ENCODE data around the gene ARID1B.

The ARID1B gene

GRCh38 chr6:157203312-157203744, 426.1 kb downstream of the ARID1B start (continued):
- no peak for TF ChIP-seq ZNF121 (tag by site-specific recombination; IDR thresholded peaks at IDR 0.05)
- TF ChIP-seq ZBTB17 (tag by site-specific recombination; IDR thresholded peaks at IDR 0.05) = no peak
- TF ChIP-seq GLIS1 (tag by site-specific recombination; IDR thresholded peaks at IDR 0.05) = no peak
- no peak for TF ChIP-seq KLF17 (tag by site-specific recombination; IDR thresholded peaks at IDR 0.05)
- TF ChIP-seq KLF9 (tag by site-specific recombination; IDR thresholded peaks at IDR 0.05; ENCODE audit: low read depth) = no peak

- ChIA-PET CTCF (interaction anchor here (1.0 kb wide), 1 partner anchor 19 kb away, joined by 3 read pairs; no protein-coding TSS in a partner anchor), POLR2A (no interaction called here)
- Histone ChIP-seq H3K36me3 (ENCODE audit: control insufficient read depth in 2 of 2, insufficient read depth in 1 of 2, low read length in 2 of 2) (peaks cover 0 to 63% of the 10 kb centered on the region in 2 experiments; a peak in 2 of 3 replicates), H3K4me3 (ENCODE audit: low read depth, low read length) (no peak overlapping the region), H3K4me1 (ENCODE audit: control insufficient read depth, insufficient read depth, low read length) (peaks cover 5% of the 10 kb centered on the region; the same call in 1 of the 2 replicates), H3K9me3 (ENCODE audit: control insufficient read depth, insufficient read depth, low read depth, low read length) (no peaks in the 10 kb centered on the region), H3K27ac (ENCODE audit: extremely low read depth, low read depth, low read length) (no peak overlapping the region)
- TF ChIP-seq ZNF704 (tag by site-specific recombination; IDR thresholded peaks at IDR 0.05) (no peak), ZNF302 (tag by site-specific recombination; IDR thresholded peaks at IDR 0.05; ENCODE audit: low read depth) (no peak), ZBTB7A (tag by site-specific recombination; IDR thresholded peaks at IDR 0.05; ENCODE audit: low read depth) (no peak), ZNF362 (tag by site-specific recombination; IDR thresholded peaks at IDR 0.05) (no peak), ZNF692 (tag by site-specific recombination; IDR thresholded peaks at IDR 0.05) (no peak), TRIM28 (IDR thresholded peaks at IDR 0.05; ENCODE audit: borderline replicate concordance, low read length) (no peak), ZNF24 (tag by site-specific recombination; IDR thresholded peaks at IDR 0.05) (no peak), HOXD13 (CRISPR knock-in tag; IDR thresholded peaks at IDR 0.05; ENCODE audit: borderline replicate concordance) (no peak), ZNF521 (tag by site-specific recombination; IDR thresholded peaks at IDR 0.05) (no peak), ZNF248 (tag by site-specific recombination; IDR thresholded peaks at IDR 0.05) (no peak), ZNF513 (tag by site-specific recombination; IDR thresholded peaks at IDR 0.05) (no peak), ZNF558 (tag by site-specific recombination; IDR thresholded peaks at IDR 0.05) (no peak), KLF17 (tag by site-specific recombination; IDR thresholded peaks at IDR 0.05) (no peak), ZNF48 (tag by site-specific recombination; IDR thresholded peaks at IDR 0.05) (no peak)
These were observed 426.6 kb downstream of the ARID1B start for GRCh38 chr6:157203764-157204163.

All from HEK293 (cell line).